Peyer's patch (tissue), 4 donors: ENCODE measurements around the gene DDI1.

ENCODE experiments used
- POLR2A ChIP-seq, 2 donors: fragments of 450-650 bp; IDR thresholded peaks; one replicate each; pipeline ENCODE4 v1.5.1; 2017; ENCODE audit warnings: antibody characterized with exemption in 2 of 2, mild to moderate bottlenecking in 2 of 2, moderate library complexity in 2 of 2
- TF ChIP-seq, protein P1 (sequence below), 6 experiments: fragments of 450-650 bp in 4 of 6; fragments of 200-600 bp in 2 of 6; sonication (generic) in 1 of 6; IDR thresholded peaks; one replicate each; pipeline ENCODE4 v1.5.1; 2017 to 2019; ENCODE audit warnings: antibody characterized with exemption in 6 of 6, mild to moderate bottlenecking in 3 of 6, moderate library complexity in 1 of 6

DNA sequence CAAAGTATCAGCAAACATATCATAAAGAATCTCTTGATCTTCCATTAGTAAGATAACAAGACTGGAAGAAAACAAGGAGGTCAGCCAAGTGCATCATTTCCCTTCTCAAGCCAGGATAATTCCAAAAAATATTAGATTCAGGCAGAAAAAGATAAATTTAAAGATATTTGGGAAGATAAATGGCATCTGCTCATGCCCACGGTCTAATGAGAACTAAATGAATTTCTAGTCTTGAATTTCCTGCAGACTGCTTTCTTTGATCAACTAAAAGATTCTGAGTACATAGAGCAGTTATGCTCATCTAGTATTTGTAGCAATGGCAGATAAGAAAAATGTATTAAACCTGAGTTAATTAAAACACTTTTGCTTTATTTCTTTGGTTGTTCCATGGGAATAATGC lies 31.1 kb downstream of the DDI1 start:
- TF ChIP-seq, protein P1, sequence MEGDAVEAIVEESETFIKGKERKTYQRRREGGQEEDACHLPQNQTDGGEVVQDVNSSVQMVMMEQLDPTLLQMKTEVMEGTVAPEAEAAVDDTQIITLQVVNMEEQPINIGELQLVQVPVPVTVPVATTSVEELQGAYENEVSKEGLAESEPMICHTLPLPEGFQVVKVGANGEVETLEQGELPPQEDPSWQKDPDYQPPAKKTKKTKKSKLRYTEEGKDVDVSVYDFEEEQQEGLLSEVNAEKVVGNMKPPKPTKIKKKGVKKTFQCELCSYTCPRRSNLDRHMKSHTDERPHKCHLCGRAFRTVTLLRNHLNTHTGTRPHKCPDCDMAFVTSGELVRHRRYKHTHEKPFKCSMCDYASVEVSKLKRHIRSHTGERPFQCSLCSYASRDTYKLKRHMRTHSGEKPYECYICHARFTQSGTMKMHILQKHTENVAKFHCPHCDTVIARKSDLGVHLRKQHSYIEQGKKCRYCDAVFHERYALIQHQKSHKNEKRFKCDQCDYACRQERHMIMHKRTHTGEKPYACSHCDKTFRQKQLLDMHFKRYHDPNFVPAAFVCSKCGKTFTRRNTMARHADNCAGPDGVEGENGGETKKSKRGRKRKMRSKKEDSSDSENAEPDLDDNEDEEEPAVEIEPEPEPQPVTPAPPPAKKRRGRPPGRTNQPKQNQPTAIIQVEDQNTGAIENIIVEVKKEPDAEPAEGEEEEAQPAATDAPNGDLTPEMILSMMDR (IDR thresholded peaks at IDR 0.05), result no peak
- TF ChIP-seq POLR2A (IDR thresholded peaks at IDR 0.05), result no peak
